ENCODE results near the gene SYT2.

DNA sequence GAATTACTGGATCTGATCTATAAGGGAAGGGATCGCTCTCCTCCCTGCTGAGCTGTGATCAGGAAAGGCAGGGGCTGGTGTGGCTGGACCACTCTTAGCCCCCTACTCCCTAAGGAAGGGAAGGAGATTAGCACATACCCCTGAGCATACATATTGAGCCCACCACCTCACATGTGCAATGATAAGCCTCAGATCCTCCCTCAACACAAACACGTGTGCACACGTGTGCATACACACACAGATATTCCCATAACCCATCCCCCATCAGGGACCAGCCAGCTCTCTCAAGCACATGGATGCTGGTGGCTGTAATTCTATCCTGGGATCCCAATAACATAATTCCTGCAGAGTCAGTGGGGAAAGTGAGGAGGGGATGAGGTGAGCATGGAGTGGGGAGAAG is 21.2 kb downstream of the SYT2 start:
- TF ChIP-seq, protein P1, sequence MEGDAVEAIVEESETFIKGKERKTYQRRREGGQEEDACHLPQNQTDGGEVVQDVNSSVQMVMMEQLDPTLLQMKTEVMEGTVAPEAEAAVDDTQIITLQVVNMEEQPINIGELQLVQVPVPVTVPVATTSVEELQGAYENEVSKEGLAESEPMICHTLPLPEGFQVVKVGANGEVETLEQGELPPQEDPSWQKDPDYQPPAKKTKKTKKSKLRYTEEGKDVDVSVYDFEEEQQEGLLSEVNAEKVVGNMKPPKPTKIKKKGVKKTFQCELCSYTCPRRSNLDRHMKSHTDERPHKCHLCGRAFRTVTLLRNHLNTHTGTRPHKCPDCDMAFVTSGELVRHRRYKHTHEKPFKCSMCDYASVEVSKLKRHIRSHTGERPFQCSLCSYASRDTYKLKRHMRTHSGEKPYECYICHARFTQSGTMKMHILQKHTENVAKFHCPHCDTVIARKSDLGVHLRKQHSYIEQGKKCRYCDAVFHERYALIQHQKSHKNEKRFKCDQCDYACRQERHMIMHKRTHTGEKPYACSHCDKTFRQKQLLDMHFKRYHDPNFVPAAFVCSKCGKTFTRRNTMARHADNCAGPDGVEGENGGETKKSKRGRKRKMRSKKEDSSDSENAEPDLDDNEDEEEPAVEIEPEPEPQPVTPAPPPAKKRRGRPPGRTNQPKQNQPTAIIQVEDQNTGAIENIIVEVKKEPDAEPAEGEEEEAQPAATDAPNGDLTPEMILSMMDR (IDR thresholded peaks at IDR 0.05) = no peak
- TF ChIP-seq POLR2AphosphoS5 (IDR thresholded peaks at IDR 0.05) = no peak
- TF ChIP-seq POLR2A (IDR thresholded peaks at IDR 0.05; ENCODE audit: low read depth) = no peak
- no peak for TF ChIP-seq EP300 (IDR thresholded peaks at IDR 0.05)

Data from esophagus muscularis mucosa (tissue), 4 donors.